ENCODE data around the gene ARHGAP31.
A peak's percentile ranks its signal among the peaks of the same experiment; 100 is the strongest.

ARHGAP31 gene

DNA sequence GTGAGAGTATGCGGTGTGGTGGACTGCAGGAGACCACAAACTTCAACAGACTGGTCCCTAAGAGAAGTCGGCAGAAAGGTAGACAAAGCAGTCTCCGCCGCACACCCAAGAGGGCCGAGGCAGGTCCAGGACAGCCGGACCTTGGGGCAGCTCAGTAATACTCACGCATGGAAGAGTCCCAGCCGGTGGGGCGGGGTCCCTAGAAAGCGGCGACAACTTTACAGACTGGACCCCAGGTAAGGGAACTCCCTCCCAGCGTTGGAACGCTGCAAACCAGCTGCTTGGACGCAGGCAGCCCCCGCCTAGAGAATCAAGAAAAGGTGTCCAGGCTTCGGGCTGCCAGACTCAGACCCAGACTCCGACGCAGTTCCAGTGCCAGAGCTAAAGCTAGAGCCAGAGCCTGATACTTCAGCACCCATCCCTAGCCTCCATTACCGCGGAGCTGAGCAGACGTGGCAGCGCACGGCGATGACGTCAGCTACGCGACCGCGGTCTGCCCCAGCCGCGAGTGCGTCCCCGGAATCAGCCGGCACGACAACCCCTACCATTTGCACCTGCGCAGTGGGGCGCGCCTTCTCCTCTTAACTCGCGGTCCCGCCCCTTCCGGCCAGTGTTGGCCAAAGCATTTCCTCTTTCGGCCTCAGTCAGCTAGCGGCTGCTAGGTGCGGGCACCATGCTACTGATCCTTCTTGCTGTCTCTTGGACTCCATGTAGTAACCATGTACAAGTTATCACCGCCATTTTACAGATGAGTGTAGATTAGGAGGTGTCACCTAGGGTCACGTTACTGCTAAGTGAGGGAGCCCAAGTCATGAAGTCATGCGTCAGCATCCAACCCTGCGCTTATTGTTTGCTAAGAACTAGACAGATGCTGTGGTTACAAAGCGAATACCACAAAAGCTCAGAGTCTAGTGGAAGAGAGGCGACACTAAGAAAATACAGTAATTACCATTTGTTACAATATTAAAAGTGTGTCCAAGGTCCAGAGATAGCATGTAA lies 169.3 kb downstream of the ARHGAP31 start, which contains the start of gene TMEM39A (continued):
- TF ChIP-seq ZNF621 (tag by site-specific recombination; IDR thresholded peaks at IDR 0.05), result no peak
- TF ChIP-seq ZNF211 (tag by site-specific recombination; IDR thresholded peaks at IDR 0.05; ENCODE audit: low read depth), result no peak
- TF ChIP-seq ZEB2 (tag by site-specific recombination; IDR thresholded peaks at IDR 0.05), result peak; percentile 69; the same call in 1 of the 2 replicates
- TF ChIP-seq, protein P1, sequence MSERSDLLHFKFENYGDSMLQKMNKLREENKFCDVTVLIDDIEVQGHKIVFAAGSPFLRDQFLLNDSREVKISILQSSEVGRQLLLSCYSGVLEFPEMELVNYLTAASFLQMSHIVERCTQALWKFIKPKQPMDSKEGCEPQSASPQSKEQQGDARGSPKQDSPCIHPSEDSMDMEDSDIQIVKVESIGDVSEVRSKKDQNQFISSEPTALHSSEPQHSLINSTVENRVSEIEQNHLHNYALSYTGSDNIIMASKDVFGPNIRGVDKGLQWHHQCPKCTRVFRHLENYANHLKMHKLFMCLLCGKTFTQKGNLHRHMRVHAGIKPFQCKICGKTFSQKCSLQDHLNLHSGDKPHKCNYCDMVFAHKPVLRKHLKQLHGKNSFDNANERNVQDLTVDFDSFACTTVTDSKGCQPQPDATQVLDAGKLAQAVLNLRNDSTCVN (tag by site-specific recombination; optimal IDR thresholded peaks at IDR 0.05), result peak; percentile 80
- TF ChIP-seq, protein P2, sequence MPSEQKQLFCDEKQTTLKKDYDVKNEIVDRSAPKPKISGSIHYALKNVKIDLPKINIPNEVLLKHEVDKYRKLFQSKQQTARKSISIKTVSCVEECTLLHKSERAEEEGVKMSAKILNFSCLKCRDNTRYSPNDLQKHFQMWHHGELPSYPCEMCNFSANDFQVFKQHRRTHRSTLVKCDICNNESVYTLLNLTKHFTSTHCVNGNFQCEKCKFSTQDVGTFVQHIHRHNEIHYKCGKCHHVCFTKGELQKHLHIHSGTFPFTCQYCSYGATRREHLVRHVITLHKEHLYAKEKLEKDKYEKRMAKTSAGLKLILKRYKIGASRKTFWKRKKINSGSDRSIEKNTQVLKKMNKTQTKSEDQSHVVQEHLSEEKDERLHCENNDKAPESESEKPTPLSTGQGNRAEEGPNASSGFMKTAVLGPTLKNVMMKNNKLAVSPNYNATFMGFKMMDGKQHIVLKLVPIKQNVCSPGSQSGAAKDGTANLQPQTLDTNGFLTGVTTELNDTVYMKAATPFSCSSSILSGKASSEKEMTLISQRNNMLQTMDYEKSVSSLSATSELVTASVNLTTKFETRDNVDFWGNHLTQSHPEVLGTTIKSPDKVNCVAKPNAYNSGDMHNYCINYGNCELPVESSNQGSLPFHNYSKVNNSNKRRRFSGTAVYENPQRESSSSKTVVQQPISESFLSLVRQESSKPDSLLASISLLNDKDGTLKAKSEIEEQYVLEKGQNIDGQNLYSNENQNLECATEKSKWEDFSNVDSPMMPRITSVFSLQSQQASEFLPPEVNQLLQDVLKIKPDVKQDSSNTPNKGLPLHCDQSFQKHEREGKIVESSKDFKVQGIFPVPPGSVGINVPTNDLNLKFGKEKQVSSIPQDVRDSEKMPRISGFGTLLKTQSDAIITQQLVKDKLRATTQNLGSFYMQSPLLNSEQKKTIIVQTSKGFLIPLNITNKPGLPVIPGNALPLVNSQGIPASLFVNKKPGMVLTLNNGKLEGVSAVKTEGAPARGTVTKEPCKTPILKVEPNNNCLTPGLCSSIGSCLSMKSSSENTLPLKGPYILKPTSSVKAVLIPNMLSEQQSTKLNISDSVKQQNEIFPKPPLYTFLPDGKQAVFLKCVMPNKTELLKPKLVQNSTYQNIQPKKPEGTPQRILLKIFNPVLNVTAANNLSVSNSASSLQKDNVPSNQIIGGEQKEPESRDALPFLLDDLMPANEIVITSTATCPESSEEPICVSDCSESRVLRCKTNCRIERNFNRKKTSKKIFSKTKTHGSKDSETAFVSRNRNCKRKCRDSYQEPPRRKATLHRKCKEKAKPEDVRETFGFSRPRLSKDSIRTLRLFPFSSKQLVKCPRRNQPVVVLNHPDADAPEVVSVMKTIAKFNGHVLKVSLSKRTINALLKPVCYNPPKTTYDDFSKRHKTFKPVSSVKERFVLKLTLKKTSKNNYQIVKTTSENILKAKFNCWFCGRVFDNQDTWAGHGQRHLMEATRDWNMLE (tag by site-specific recombination; conservative IDR thresholded peaks at IDR 0.05; ENCODE audit: low read depth), result peak; percentile 87
- TF ChIP-seq ZBTB17 (tag by site-specific recombination; IDR thresholded peaks at IDR 0.05), result peak; percentile 58
- TF ChIP-seq ZNF76 (tag by site-specific recombination; IDR thresholded peaks at IDR 0.05; ENCODE audit: borderline replicate concordance, low read depth), result peak; percentile 30; the same call in 1 of the 2 replicates
- TF ChIP-seq, protein P3, sequence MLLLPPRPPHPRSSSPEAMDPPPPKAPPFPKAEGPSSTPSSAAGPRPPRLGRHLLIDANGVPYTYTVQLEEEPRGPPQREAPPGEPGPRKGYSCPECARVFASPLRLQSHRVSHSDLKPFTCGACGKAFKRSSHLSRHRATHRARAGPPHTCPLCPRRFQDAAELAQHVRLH (tag by site-specific recombination; IDR thresholded peaks at IDR 0.05), result peak; percentile 83
- TF ChIP-seq ZNF292 (tag by site-specific recombination; IDR thresholded peaks at IDR 0.05; ENCODE audit: borderline replicate concordance, low read depth), result no peak
- TF ChIP-seq SP2 (tag by site-specific recombination; IDR thresholded peaks at IDR 0.05), result peak; percentile 78
- TF ChIP-seq, protein P4, sequence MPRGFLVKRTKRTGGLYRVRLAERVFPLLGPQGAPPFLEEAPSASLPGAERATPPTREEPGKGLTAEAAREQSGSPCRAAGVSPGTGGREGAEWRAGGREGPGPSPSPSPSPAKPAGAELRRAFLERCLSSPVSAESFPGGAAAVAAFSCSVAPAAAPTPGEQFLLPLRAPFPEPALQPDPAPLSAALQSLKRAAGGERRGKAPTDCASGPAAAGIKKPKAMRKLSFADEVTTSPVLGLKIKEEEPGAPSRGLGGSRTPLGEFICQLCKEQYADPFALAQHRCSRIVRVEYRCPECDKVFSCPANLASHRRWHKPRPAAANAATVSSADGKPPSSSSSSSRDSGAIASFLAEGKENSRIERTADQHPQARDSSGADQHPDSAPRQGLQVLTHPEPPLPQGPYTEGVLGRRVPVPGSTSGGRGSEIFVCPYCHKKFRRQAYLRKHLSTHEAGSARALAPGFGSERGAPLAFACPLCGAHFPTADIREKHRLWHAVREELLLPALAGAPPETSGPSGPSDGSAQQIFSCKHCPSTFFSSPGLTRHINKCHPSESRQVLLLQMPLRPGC (tag by site-specific recombination; IDR thresholded peaks at IDR 0.05), result peak; percentile 56; the same call in 1 of the 2 replicates
- TF ChIP-seq, protein P5, sequence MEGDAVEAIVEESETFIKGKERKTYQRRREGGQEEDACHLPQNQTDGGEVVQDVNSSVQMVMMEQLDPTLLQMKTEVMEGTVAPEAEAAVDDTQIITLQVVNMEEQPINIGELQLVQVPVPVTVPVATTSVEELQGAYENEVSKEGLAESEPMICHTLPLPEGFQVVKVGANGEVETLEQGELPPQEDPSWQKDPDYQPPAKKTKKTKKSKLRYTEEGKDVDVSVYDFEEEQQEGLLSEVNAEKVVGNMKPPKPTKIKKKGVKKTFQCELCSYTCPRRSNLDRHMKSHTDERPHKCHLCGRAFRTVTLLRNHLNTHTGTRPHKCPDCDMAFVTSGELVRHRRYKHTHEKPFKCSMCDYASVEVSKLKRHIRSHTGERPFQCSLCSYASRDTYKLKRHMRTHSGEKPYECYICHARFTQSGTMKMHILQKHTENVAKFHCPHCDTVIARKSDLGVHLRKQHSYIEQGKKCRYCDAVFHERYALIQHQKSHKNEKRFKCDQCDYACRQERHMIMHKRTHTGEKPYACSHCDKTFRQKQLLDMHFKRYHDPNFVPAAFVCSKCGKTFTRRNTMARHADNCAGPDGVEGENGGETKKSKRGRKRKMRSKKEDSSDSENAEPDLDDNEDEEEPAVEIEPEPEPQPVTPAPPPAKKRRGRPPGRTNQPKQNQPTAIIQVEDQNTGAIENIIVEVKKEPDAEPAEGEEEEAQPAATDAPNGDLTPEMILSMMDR (tag by site-specific recombination; IDR thresholded peaks at IDR 0.05), result peak; percentile 44; the same call in 1 of the 2 replicates
- TF ChIP-seq MYNN (tag by site-specific recombination; IDR thresholded peaks at IDR 0.05; ENCODE audit: borderline replicate concordance), result no peak
- no peak for TF ChIP-seq ZNF624 (tag by site-specific recombination; IDR thresholded peaks at IDR 0.05)
- TF ChIP-seq, protein P6, sequence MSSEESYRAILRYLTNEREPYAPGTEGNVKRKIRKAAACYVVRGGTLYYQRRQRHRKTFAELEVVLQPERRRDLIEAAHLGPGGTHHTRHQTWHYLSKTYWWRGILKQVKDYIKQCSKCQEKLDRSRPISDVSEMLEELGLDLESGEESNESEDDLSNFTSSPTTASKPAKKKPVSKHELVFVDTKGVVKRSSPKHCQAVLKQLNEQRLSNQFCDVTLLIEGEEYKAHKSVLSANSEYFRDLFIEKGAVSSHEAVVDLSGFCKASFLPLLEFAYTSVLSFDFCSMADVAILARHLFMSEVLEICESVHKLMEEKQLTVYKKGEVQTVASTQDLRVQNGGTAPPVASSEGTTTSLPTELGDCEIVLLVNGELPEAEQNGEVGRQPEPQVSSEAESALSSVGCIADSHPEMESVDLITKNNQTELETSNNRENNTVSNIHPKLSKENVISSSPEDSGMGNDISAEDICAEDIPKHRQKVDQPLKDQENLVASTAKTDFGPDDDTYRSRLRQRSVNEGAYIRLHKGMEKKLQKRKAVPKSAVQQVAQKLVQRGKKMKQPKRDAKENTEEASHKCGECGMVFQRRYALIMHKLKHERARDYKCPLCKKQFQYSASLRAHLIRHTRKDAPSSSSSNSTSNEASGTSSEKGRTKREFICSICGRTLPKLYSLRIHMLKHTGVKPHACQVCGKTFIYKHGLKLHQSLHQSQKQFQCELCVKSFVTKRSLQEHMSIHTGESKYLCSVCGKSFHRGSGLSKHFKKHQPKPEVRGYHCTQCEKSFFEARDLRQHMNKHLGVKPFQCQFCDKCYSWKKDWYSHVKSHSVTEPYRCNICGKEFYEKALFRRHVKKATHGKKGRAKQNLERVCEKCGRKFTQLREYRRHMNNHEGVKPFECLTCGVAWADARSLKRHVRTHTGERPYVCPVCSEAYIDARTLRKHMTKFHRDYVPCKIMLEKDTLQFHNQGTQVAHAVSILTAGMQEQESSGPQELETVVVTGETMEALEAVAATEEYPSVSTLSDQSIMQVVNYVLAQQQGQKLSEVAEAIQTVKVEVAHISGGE (tag by site-specific recombination; conservative IDR thresholded peaks at IDR 0.05; ENCODE audit: low read depth), result peak; percentile 80
- TF ChIP-seq ZNF335 (tag by site-specific recombination; conservative IDR thresholded peaks at IDR 0.05), result peak; percentile 69
- peak; percentile 97 for TF ChIP-seq ZBTB20 (tag by site-specific recombination; IDR thresholded peaks at IDR 0.05)
- no peak for TF ChIP-seq ZNF248 (tag by site-specific recombination; IDR thresholded peaks at IDR 0.05)
- no peak for TF ChIP-seq ZNF426 (tag by site-specific recombination; IDR thresholded peaks at IDR 0.05)
- peak; percentile 82 for TF ChIP-seq YY1 (tag by site-specific recombination; IDR thresholded peaks at IDR 0.05)
- TF ChIP-seq ZBTB21 (tag by site-specific recombination; IDR thresholded peaks at IDR 0.05), result peak; percentile 43; the same call in 1 of the 2 replicates
- peak; percentile 55; the same call in 1 of the 2 replicates for TF ChIP-seq ZNF561 (tag by site-specific recombination; IDR thresholded peaks at IDR 0.05; ENCODE audit: borderline replicate concordance)
